Tibial nerve (tissue), 3 donors: ENCODE data around the gene POU6F2.
"Not testable (repeated sequence)": the region's sequence is repeated elsewhere in the genome, so short reads cannot be mapped to it uniquely, and the experiment has no call there.

Experiments
- POLR2A ChIP-seq, 2 donors: fragments of 450-650 bp; IDR thresholded peaks; one replicate each; pipeline ENCODE4 v1.6.1; 2017; ENCODE audit warnings: antibody characterized with exemption in 2 of 2, mild to moderate bottlenecking in 2 of 2, moderate library complexity in 2 of 2
- TF ChIP-seq, protein P1 (sequence below), 5 experiments: fragments of 200-600 bp in 3 of 5; fragments of 450-650 bp in 2 of 5; sonication (generic) in 3 of 5; IDR thresholded peaks; one replicate each; pipeline ENCODE4 v1.5.1; 2016 to 2019; ENCODE audit warnings: antibody characterized with exemption in 5 of 5, mild to moderate bottlenecking in 3 of 5, moderate library complexity in 2 of 5

DNA sequence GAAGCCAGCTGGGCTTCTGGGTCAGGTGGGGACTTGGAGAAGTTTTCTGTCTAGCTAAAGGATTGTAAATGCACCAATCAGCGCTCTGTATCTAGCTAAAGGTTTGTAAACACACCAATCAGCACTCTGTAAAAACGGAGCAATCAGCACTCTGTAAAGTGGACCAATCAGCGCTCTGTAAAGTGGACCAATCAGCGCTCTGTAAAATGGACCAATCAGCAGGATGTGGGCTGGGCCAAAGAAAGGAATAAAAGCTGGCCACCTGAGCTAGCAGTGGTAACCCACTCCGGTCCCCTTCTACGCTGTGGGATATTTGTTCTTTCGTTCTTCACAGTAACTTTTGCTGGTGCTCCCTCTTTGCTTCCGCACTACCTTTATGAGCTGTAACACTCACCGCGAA is 216.7 kb downstream of the POU6F2 start:
- TF ChIP-seq, protein P1, sequence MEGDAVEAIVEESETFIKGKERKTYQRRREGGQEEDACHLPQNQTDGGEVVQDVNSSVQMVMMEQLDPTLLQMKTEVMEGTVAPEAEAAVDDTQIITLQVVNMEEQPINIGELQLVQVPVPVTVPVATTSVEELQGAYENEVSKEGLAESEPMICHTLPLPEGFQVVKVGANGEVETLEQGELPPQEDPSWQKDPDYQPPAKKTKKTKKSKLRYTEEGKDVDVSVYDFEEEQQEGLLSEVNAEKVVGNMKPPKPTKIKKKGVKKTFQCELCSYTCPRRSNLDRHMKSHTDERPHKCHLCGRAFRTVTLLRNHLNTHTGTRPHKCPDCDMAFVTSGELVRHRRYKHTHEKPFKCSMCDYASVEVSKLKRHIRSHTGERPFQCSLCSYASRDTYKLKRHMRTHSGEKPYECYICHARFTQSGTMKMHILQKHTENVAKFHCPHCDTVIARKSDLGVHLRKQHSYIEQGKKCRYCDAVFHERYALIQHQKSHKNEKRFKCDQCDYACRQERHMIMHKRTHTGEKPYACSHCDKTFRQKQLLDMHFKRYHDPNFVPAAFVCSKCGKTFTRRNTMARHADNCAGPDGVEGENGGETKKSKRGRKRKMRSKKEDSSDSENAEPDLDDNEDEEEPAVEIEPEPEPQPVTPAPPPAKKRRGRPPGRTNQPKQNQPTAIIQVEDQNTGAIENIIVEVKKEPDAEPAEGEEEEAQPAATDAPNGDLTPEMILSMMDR (IDR thresholded peaks at IDR 0.05) = not testable (repeated sequence)
- not testable (repeated sequence) for TF ChIP-seq POLR2A (IDR thresholded peaks at IDR 0.05)
